ENCODE measurements around the gene OSMR.
A peak's percentile ranks its signal among the peaks of the same experiment; 100 is the strongest.
"Not testable (repeated sequence)": the region's sequence is repeated elsewhere in the genome, so short reads cannot be mapped to it uniquely, and the experiment has no call there.

Gene OSMR

GRCh38 chr5:38831117-38831516 is 14.7 kb upstream of the OSMR start:
- no peak for DNase-seq

- peak; percentile 53 for DNase-seq
Measured at GRCh38 chr5:38831909-38832308, 13.9 kb upstream of the OSMR start.

- no peak for DNase-seq
Measured at GRCh38 chr5:38832810-38833209, 13.0 kb upstream of the OSMR start.

GRCh38 chr5:38835887-38836286 is 9.9 kb upstream of the OSMR start:
- DNase-seq: no peak

- no peak for DNase-seq
Measured at GRCh38 chr5:38837416-38837815, 8.4 kb upstream of the OSMR start.

- no peak for DNase-seq
Measured at GRCh38 chr5:38837932-38838331, 7.9 kb upstream of the OSMR start.

- DNase-seq: no peak
Measured at GRCh38 chr5:38843665-38844064, 2.1 kb upstream of the OSMR start.

GRCh38 chr5:38846379-38847011 is 683 bp downstream of the OSMR start:
- no peak for DNase-seq

GRCh38 chr5:38847559-38848347 is 1.9 kb downstream of the OSMR start:
- DNase-seq: no peak

GRCh38 chr5:38848637-38849036 is 2.8 kb downstream of the OSMR start:
- DNase-seq: no peak

- DNase-seq: not testable (repeated sequence)
Measured at GRCh38 chr5:38851640-38852039, 5.8 kb downstream of the OSMR start.

- no peak for DNase-seq
Measured at GRCh38 chr5:38853753-38854470, 8.1 kb downstream of the OSMR start.

GRCh38 chr5:38854907-38855306 is 9.1 kb downstream of the OSMR start:
- DNase-seq: no peak

GRCh38 chr5:38856660-38857059 is 10.8 kb downstream of the OSMR start:
- no peak for DNase-seq

- no peak for DNase-seq
Measured at GRCh38 chr5:38858839-38859238, 13.0 kb downstream of the OSMR start.

- not testable (repeated sequence) for DNase-seq
Measured at GRCh38 chr5:38861986-38862770, 16.4 kb downstream of the OSMR start.

- DNase-seq: no peak
Measured at GRCh38 chr5:38866362-38867031, 20.7 kb downstream of the OSMR start.

- no peak for DNase-seq
Measured at GRCh38 chr5:38867032-38867398, 21.2 kb downstream of the OSMR start.

- no peak for DNase-seq
Measured at GRCh38 chr5:38867416-38867815, 21.6 kb downstream of the OSMR start.

- DNase-seq: no peak
Measured at GRCh38 chr5:38870595-38870994, 24.8 kb downstream of the OSMR start.

- no peak for DNase-seq
Measured at GRCh38 chr5:38871058-38871605, 25.3 kb downstream of the OSMR start.

Data from OCI-M1 (cell line).